NT2/D1 (cell line): ENCODE data around the gene ZNF500.
"Not testable (repeated sequence)": the region's sequence is repeated elsewhere in the genome, so short reads cannot be mapped to it uniquely, and the experiment has no call there.

ENCODE experiments used
- DNase-seq: peaks from one replicate; pipeline ENCODE4 v3.0.0-alpha.2; 2011; ENCODE audit warnings: low read depth, low spot score
- H3K27me3 ChIP-seq: 2 replicates; pipeline ENCODE4 v1.6.0; 2011; ENCODE audit warnings: mild to moderate bottlenecking; ENCODE audit not compliant: insufficient read length, insufficient read depth
- H3K36me3 ChIP-seq: 2 replicates; pipeline ENCODE4 v1.6.1; 2011; ENCODE audit warnings: mild to moderate bottlenecking, low read length, mixed read lengths; ENCODE audit not compliant: insufficient read depth, insufficient read length
- H3K4me1 ChIP-seq: 2 replicates; pipeline ENCODE4 v1.5.1; 2011; ENCODE audit not compliant: insufficient read depth, insufficient read length
- H3K4me3 ChIP-seq: 2 replicates; pipeline ENCODE4 v1.5.1; 2011; ENCODE audit warnings: low read depth; ENCODE audit not compliant: insufficient read length
- H3K9ac ChIP-seq: 2 replicates; pipeline ENCODE4 v1.6.0; 2011; ENCODE audit warnings: low read depth; ENCODE audit not compliant: insufficient read length
- H3K9me3 ChIP-seq: 2 replicates; pipeline ENCODE4 v1.5.1; 2011; ENCODE audit warnings: mild to moderate bottlenecking, low read length; ENCODE audit not compliant: insufficient read depth
- SUZ12 ChIP-seq: IDR thresholded peaks from 2 replicates; pipeline ENCODE4 v1.6.1; 2011; ENCODE audit not compliant: insufficient read length, insufficient read depth; ENCODE audit errors: extremely low read depth
- YY1 ChIP-seq: IDR thresholded peaks from 2 replicates; pipeline ENCODE4 v1.6.1; 2011; ENCODE audit not compliant: insufficient read length, insufficient read depth
- ZNF274 ChIP-seq: IDR thresholded peaks from 2 replicates; pipeline ENCODE4 v1.6.1; 2011; ENCODE audit warnings: mild to moderate bottlenecking, low read depth, low read length

The ZNF500 gene

DNA sequence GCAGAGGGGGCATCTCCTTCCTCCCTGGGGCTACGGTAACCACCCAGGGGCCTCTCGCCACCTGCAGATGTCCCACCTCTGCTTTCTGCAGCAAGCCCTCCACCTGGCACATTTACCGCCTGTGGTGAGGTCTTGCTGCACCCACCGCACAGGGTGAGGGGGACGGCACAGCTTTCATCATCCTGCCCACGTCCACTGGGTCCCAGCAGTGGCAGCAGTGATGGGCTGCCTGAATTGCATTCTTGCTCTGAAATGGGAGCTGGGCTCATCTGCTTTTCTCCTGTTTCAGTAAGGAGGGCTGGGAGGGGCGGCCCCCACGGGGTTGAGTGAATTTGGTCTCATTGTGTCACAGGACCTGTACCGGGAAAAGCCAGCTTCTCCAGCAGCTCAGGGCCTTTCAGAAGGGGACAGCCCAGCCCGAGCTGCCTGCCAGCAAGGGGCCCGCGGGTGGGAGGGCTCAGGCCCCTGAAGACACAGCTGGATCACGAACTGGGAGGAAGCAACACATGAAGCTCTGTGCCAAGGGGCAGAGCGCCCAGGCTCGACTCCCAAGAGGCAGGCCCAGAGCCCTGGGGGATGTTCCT is 19.9 kb downstream of the ZNF500 start:
- peaks cover 6% of the 10 kb centered on the region for H3K4me1 ChIP-seq
- peaks cover 34% of the 10 kb centered on the region for H3K36me3 ChIP-seq
- H3K9ac ChIP-seq: no peak overlapping the region
- DNase-seq: no peak
- TF ChIP-seq ZNF274 (no peak), YY1 (no peak), SUZ12 (no peak)
- no peaks in the 10 kb centered on the region for H3K27me3 ChIP-seq
- H3K9me3 ChIP-seq: no peaks in the 10 kb centered on the region
- H3K4me3 ChIP-seq: no peak overlapping the region

DNA sequence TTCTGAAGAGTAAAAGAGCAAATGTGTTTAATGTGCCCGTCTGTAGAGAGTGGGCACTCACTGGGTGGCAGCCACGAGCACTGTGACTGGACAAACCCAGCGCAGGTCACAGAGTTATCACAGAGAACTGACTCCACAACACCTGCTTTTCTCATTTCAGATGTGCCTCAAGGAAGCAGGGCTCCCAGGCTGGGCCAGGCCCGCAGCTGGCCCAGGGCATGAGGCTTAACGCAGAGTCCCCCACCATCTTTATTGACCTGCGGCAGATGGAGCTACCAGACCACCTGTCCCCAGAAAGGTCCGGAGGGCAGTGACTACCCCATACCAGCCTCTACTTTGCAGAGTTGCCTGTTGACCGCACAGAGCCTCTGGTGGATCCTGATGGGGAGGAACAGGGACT is 20.7 kb downstream of the ZNF500 start:
- H3K36me3 ChIP-seq: peaks cover 25% of the 10 kb centered on the region
- no peaks in the 10 kb centered on the region for H3K9me3 ChIP-seq
- H3K9ac ChIP-seq: no peak overlapping the region
- no peaks in the 10 kb centered on the region for H3K27me3 ChIP-seq
- no peak for DNase-seq
- peaks cover 6% of the 10 kb centered on the region for H3K4me1 ChIP-seq
- no peak overlapping the region for H3K4me3 ChIP-seq
- TF ChIP-seq SUZ12 (no peak), ZNF274 (no peak), YY1 (no peak)

DNA sequence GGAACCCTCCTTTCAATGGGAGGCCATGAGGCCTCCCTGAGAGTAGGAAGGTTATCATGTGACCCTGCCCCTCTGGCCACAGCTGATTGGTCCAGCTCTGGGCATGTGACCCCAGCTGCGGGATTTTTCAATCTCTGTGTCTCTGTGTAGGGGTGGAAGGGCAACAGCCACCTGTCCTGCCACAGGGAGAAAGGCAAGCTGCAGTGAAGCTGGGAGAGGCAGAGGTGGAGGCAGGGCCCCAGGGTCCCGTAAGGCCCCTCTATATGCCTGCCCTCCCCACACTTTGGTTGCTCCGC is 21.7 kb downstream of the ZNF500 start:
- Histone ChIP-seq H3K9me3 (no peaks in the 10 kb centered on the region), H3K9ac (no peak overlapping the region), H3K4me1 (peaks cover 8% of the 10 kb centered on the region), H3K27me3 (no peaks in the 10 kb centered on the region), H3K36me3 (peaks cover 17% of the 10 kb centered on the region), H3K4me3 (no peak overlapping the region)
- TF ChIP-seq ZNF274 (no peak), YY1 (no peak), SUZ12 (no peak)
- no peak for DNase-seq

DNA sequence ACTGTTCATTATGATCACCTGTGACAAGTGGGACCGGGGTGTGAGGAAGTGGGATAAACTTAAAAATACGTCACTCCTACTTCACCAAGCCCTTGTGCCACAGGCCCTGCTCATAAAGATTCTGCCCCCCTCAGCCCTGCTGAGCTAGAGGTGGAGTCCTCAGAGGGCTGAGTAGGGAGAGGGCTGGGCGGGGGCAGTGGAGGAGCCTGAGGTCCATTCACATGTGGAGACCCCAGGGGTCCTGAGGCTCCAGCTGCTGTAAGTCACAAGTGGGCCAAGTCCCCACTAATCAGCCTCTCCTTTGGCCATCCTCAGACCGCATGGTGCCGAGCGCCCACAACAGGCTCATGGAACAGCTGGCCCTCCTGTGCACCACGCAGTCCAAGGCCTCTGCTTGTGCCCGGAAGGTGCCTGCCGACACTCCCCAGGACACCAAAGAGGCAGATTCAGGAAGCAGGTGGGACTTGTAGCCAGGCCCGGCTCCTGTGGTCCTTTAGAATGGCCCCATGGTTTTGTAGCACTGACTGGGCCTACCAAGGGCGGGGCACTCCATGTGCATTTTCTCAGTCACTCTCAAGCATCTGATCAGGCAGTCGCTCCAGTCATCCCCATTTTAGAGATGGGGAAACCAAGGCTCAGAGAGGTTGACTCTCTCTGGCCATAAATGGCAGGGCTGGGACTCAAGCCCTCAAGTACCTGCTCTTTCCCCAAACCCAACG is 22.2 kb downstream of the ZNF500 start:
- peaks cover 12% of the 10 kb centered on the region for H3K36me3 ChIP-seq
- no peak for TF ChIP-seq ZNF274
- no peak for TF ChIP-seq YY1
- no peak for TF ChIP-seq SUZ12
- H3K4me3 ChIP-seq: no peak overlapping the region
- H3K4me1 ChIP-seq: peaks cover 8% of the 10 kb centered on the region
- DNase-seq: no peak
- H3K27me3 ChIP-seq: no peaks in the 10 kb centered on the region
- H3K9ac ChIP-seq: peak overlapping the region; percentile 26
- H3K9me3 ChIP-seq: no peaks in the 10 kb centered on the region

DNA sequence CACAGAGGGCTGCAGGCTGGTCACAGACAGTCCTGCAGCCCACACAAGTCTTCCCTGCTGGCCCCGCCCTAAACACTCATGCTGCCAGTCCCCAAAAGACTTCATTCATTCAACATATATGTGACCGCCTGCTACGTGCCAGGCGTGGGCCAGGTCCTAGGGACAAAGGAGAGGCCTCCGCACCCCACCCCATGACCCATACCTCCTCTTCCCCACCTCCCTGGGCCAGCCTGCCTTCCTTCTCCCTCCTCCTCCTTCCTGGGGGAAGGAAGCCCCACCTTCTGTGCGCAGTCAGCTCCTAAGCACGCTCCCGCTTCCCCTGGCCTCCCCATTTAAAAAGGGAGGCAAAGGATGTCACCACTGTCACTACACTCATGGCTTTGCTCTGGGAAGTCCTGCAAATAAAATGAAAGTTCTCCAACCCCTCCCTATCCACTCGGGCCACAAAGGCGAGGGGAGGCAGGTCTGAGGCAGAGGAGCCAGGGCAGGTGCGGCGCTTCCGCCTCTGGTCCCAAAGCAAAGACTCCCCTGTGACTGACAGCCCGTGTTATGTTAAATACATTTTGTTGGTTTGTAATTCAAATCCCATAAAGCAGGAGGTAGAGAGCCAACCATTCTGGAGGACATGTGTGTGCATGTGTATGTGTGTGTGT is 23.6 kb downstream of the ZNF500 start:
- Histone ChIP-seq H3K36me3 (peaks cover under 1% of the 10 kb centered on the region), H3K9ac (no peak overlapping the region), H3K4me3 (no peak overlapping the region), H3K27me3 (no peaks in the 10 kb centered on the region), H3K9me3 (no peaks in the 10 kb centered on the region), H3K4me1 (peaks cover 8% of the 10 kb centered on the region)
- no peak for TF ChIP-seq ZNF274
- TF ChIP-seq YY1: no peak
- no peak for TF ChIP-seq SUZ12
- DNase-seq: no peak

DNA sequence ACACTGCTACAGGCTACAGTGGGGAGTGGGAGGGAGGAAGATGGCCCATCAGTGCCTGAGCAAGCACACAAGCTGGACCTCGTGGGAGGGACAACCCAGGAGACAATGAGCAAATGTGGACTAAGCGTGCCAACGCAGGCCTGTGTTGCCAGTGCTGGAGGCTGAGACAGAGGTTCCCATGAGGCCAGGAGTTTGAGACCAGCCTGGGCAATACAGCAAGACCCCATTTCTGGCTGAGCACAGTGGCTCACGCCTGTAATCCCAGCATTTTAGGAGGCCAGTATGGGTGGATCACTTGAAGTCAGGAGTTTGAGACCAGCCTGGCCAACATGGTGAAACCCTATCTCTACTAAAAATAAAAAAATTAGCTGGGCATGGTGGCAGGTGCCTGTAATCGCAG is 28.6 kb downstream of the ZNF500 start:
- DNase-seq, H3K9me3 ChIP-seq, H3K27me3 ChIP-seq, H3K36me3 ChIP-seq, H3K4me3 ChIP-seq, H3K9ac ChIP-seq, H3K4me1 ChIP-seq: not testable (repeated sequence)

DNA sequence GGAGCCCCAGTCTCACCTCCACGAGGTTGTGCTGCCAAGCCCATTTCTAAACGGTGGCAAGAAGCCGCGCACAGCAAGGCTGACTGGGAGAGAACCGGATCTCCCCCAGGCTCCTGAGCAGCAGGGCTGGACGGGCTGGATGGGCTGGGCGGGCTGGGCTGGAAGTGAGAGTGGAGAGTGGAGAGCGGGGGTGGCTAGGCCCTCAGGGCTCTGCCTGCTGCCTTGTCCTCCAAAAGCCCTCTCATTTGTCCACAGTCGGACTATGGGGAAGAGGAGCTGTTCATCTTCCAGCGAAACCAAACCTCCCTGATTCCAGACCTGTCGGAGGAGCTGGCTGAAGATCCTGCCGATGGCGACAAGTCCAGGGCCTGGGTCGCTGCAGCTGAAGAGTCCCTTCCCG is 29.4 kb downstream of the ZNF500 start:
- TF ChIP-seq SUZ12 (no peak), ZNF274 (no peak), YY1 (no peak)
- peaks cover 8% of the 10 kb centered on the region for H3K4me1 ChIP-seq
- DNase-seq: no peak
- H3K9ac ChIP-seq: no peak overlapping the region
- H3K27me3 ChIP-seq: no peaks in the 10 kb centered on the region
- H3K9me3 ChIP-seq: no peaks in the 10 kb centered on the region
- no peak overlapping the region for H3K4me3 ChIP-seq
- H3K36me3 ChIP-seq: no peaks in the 10 kb centered on the region

DNA sequence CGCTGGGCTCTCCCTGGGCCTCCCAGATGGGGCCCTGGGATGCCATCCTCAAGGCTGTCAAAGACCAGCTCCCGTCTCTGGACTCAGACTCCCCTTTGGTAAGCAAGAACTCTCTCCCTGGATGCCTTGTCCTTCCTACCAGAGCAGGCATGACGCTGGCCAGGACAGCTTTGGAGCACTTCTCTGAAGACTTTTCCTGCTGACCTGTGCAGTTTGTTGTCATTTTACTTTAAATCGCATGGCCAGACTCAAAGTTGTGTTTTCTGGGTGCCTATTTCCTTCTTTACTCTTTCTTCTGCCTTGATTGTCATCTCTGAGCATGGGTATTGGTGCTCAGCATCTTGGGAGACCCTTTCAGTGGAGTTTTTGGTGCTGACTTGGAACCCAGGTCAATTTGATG is 30.4 kb downstream of the ZNF500 start:
- H3K4me1 ChIP-seq: peaks cover 8% of the 10 kb centered on the region
- no peak overlapping the region for H3K9ac ChIP-seq
- no peaks in the 10 kb centered on the region for H3K27me3 ChIP-seq
- DNase-seq: no peak
- H3K4me3 ChIP-seq: no peak overlapping the region
- peaks cover 8% of the 10 kb centered on the region for H3K36me3 ChIP-seq
- no peak for TF ChIP-seq ZNF274
- TF ChIP-seq SUZ12: no peak
- TF ChIP-seq YY1: no peak
- H3K9me3 ChIP-seq: no peaks in the 10 kb centered on the region
